Measurements from ENCODE around the gene JSRP1.
"Not testable (repeated sequence)": the region's sequence is repeated elsewhere in the genome, so short reads cannot be mapped to it uniquely, and the experiment has no call there.

JSRP1 gene

DNA sequence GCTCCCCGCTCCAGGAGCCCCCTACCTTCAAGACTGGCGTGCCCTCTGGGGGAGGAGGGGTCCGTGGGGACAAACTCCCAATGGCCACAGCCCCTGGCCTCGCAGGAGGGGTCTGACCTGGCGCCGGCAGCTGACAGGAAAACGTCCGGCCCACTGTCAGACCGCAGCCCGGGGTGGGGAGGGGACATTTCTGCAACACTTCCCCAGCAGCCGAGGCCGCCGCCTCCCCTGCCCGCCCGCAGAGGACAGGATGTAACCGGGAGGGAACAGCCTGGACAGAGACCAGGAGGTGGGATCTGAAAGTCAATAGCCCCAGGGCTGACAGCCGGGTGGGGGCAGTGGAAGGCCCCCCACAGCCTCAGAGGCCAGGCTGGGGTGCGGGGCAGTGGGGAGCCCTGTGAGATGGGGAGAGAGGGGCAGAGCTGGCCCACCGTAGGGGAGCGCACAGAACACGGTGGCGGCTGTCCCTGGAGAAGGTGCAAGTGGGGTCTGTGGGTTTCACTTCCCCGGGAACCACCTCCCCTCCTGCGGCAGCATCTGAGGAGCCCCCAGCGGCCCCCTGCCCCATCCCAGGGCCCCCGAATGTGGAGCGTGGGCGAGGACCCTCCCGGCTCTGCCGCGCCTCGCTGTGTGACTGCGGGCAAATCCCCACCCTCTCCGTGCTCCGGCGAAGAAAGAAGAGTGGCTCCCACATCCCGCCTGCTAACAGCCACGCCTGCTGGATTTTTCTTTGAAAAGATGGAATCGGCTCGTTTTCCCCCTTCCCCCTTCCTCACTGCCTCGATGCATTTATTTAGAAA is 26.0 kb upstream of the JSRP1 start, which contains the start of gene PEAK3:
PEAK3 (minus strand) TSS at position 114 of the 800 bp plus-strand sequence. CDS start 1,244 bp downstream, outside the sequence.
- H3K9me3 ChIP-seq (ENCODE audit: control insufficient read depth, low read length), result no peaks in the 10 kb centered on the region
- no peaks in the 10 kb centered on the region for H3K36me3 ChIP-seq (ENCODE audit: control insufficient read depth, insufficient read depth, low read length)
- H3K27ac ChIP-seq (ENCODE audit: insufficient read depth, low read depth, low read length, poor library complexity, severe bottlenecking), result no peak within 1 kb of the TSS
- H3K4me3 ChIP-seq (ENCODE audit: insufficient read depth, low read depth, low read length), result no peak within 1 kb of the TSS
- WGBS, 2 experiments, result 5 to 8% methylated on average over 41 of the region's 41 CpGs
- H3K27me3 ChIP-seq (ENCODE audit: control insufficient read depth, insufficient read depth, low read length, poor library complexity, severe bottlenecking), result peaks cover 44% of the 10 kb centered on the region
- H3K4me1 ChIP-seq (ENCODE audit: control insufficient read depth, insufficient read depth, low read length), result peaks cover 10% of the 10 kb centered on the region

DNA sequence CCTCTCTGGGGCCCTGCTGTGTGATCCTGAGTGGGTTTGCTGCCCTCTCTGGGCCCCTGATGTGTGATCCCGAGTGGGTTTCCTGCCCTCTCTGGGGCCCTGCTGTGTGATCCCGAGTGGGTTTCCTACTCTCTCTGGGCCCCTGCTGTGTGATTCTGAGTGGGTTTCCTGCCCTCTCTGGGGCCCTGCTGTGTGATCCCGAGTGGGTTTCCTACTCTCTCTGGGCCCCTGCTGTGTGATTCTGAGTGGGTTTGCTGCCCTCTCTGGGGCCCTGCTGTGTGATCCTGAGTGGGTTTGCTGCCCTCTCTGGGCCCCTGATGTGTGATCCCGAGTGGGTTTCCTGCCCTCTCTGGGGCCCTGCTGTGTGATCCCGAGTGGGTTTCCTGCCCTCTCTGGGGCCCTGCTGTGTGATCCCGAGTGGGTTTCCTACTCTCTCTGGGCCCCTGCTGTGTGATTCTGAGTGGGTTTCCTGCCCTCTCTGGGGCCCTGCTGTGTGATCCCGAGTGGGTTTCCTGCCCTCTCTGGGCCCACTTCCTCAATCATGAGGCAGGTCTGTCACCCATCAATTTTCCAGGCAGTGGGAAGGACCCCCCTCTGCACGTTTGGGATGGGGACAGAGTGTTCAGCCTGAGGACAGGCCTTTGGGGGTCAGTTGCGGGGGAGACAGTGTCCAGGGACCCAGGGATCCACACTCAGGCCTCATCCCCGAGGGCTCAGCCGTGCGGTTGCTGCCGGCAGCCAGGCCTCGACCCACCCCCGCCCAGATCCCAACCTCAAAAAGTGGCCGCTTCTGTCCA is 25.2 kb upstream of the JSRP1 start:
- peaks cover 36% of the 10 kb centered on the region for H3K27me3 ChIP-seq (ENCODE audit: control insufficient read depth, insufficient read depth, low read length, poor library complexity, severe bottlenecking)
- H3K9me3 ChIP-seq (ENCODE audit: control insufficient read depth, low read length); H3K4me1 ChIP-seq (ENCODE audit: control insufficient read depth, insufficient read depth, low read length); H3K27ac ChIP-seq (ENCODE audit: insufficient read depth, low read depth, low read length, poor library complexity, severe bottlenecking); H3K4me3 ChIP-seq (ENCODE audit: insufficient read depth, low read depth, low read length); H3K36me3 ChIP-seq (ENCODE audit: control insufficient read depth, insufficient read depth, low read length): not testable (repeated sequence)
- 31 to 35% methylated on average over 15 to 16 of the region's 16 CpGs for WGBS, 2 experiments

DNA sequence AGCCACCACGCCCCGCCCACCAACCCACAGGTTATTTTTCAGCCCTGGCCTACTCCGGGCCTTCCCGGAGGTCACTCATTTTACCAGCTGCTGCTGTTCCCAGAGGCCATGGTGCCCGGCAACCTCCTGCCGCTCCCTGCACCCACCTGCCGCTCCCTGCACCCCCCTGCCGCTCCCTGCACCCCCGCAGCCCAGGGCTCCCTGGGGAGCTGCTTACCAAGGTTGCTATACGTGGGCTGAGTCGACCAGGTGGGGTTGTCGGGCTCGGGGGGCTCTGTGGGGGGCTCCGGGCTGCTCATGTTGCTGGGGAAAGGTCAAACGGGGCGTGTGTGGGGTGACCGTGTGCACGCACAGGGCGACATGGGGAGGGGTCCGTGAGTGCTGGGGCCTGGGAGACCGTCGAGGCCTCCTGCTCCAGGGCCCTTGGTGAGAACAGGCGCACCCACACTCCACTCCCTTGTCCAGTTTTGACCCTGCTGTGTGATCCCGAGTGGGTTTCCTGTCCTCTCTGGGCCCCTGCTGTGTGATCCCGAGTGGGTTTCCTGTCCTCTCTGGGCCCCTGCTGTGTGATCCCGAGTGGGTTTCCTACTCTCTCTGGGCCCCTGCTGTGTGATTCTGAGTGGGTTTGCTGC is 24.5 kb upstream of the JSRP1 start:
- Histone ChIP-seq H3K4me1 (ENCODE audit: control insufficient read depth, insufficient read depth, low read length) (peaks cover 10% of the 10 kb centered on the region), H3K27me3 (ENCODE audit: control insufficient read depth, insufficient read depth, low read length, poor library complexity, severe bottlenecking) (peaks cover 30% of the 10 kb centered on the region), H3K36me3 (ENCODE audit: control insufficient read depth, insufficient read depth, low read length) (no peaks in the 10 kb centered on the region), H3K27ac (ENCODE audit: insufficient read depth, low read depth, low read length, poor library complexity, severe bottlenecking) (no peak overlapping the region), H3K9me3 (ENCODE audit: control insufficient read depth, low read length) (no peaks in the 10 kb centered on the region), H3K4me3 (ENCODE audit: insufficient read depth, low read depth, low read length) (no peak overlapping the region)
- WGBS, 2 experiments, result 81 to 82% methylated on average over 26 of the region's 26 CpGs

DNA sequence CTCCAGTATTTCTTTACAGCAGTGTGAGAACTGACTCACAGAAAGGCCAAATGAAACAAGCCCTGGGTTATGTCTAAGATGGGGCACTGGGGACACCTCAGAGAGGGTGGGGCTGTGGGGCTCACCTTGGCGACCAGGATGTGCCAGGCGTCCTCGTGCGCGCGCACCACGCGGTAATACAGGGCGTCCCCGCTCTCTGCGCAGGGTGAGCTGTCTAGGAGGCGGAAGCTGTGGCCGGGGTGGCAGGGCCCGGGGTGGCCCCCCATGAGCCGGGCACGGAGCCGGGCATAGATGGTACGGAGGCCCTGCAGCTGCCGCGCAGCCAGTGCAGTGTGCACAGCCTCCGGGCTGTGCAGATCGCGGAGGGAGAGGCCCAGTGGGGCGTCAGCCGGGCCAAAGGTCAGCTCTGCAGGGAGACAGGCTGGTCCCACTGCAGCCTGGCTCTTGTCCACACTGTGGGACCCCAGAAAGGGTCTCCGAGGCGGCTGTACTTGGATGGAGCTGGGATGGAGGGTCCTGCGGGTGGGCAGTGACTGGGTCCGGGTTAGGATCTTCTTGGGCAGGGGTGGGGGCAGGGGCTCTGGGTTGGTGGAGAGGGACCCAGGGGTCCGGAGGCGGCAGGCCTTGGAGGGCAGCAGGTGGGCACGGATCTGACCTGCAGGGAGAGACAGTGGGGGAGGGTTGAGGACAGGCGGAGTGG is 22.4 kb upstream of the JSRP1 start:
- H3K36me3 ChIP-seq (ENCODE audit: control insufficient read depth, insufficient read depth, low read length), result no peaks in the 10 kb centered on the region
- H3K4me1 ChIP-seq (ENCODE audit: control insufficient read depth, insufficient read depth, low read length), result peaks cover 10% of the 10 kb centered on the region
- H3K27me3 ChIP-seq (ENCODE audit: control insufficient read depth, insufficient read depth, low read length, poor library complexity, severe bottlenecking), result peaks cover 20% of the 10 kb centered on the region
- no peak overlapping the region for H3K4me3 ChIP-seq (ENCODE audit: insufficient read depth, low read depth, low read length)
- WGBS, 2 experiments, result 92 to 94% methylated on average over 33 of the region's 33 CpGs
- H3K9me3 ChIP-seq (ENCODE audit: control insufficient read depth, low read length), result no peaks in the 10 kb centered on the region
- H3K27ac ChIP-seq (ENCODE audit: insufficient read depth, low read depth, low read length, poor library complexity, severe bottlenecking), result no peak overlapping the region

DNA sequence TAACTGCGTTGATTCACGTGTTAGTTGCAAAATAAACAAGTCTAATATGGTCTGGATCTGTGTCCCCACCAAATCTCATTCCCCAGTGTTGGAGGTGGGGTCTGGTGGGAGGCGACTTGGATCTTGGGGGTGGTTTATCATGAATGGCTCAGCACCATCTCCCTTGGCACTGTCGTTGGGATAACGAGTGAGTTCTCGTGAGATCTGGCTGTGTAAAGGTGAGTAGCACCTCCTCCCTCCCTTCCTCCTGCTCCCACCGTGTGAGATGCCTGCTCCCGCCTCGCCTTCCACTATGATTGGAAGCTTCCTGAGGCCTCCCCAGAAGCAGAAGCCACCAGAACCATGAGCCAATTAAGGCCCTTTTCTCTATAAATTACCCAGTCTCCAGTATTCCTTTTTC is 20.9 kb upstream of the JSRP1 start:
- H3K9me3 ChIP-seq (ENCODE audit: control insufficient read depth, low read length), result no peaks in the 10 kb centered on the region
- 88 to 90% methylated on average over 9 of the region's 9 CpGs for WGBS, 2 experiments
- peaks cover 9% of the 10 kb centered on the region for H3K4me1 ChIP-seq (ENCODE audit: control insufficient read depth, insufficient read depth, low read length)
- peaks cover 7% of the 10 kb centered on the region for H3K27me3 ChIP-seq (ENCODE audit: control insufficient read depth, insufficient read depth, low read length, poor library complexity, severe bottlenecking)
- no peak overlapping the region for H3K4me3 ChIP-seq (ENCODE audit: insufficient read depth, low read depth, low read length)
- H3K27ac ChIP-seq (ENCODE audit: insufficient read depth, low read depth, low read length, poor library complexity, severe bottlenecking), result no peak overlapping the region
- no peaks in the 10 kb centered on the region for H3K36me3 ChIP-seq (ENCODE audit: control insufficient read depth, insufficient read depth, low read length)

DNA sequence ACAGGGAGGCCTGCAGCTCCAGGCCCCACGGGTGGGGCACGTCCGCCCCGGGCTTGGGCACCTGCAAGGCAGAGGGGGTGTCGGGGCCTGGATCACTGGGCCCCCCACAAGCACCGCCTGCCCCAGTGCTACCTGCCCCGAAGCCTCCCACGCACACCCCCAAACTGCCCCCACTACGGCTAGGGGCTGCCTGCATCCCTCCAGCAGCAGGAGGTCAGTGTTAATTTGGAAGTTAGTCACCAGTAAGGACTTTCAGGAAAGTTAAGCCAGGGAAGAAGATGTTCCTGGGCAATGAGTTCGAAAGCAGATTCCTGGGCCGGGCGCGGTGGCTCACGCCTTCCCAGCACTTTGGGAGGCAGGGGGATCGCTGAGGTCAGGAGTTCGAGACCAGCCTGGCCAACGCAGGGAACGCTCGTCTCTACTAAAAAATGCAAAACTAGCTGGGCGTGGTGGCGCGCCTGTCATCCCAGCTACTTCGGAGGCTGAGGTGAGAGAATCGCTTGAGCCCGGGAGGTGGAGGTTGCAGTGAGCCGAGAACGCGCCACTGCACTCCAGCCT is 20.3 kb upstream of the JSRP1 start:
- H3K4me1 ChIP-seq (ENCODE audit: control insufficient read depth, insufficient read depth, low read length), result peaks cover 10% of the 10 kb centered on the region
- H3K9me3 ChIP-seq (ENCODE audit: control insufficient read depth, low read length), result no peaks in the 10 kb centered on the region
- peaks cover 6% of the 10 kb centered on the region for H3K36me3 ChIP-seq (ENCODE audit: control insufficient read depth, insufficient read depth, low read length)
- H3K27me3 ChIP-seq (ENCODE audit: control insufficient read depth, insufficient read depth, low read length, poor library complexity, severe bottlenecking), result peaks cover 1% of the 10 kb centered on the region
- H3K4me3 ChIP-seq (ENCODE audit: insufficient read depth, low read depth, low read length), result no peak overlapping the region
- WGBS, 2 experiments, result 94 to 96% methylated on average over 28 of the region's 28 CpGs
- H3K27ac ChIP-seq (ENCODE audit: insufficient read depth, low read depth, low read length, poor library complexity, severe bottlenecking), result no peak overlapping the region

DNA sequence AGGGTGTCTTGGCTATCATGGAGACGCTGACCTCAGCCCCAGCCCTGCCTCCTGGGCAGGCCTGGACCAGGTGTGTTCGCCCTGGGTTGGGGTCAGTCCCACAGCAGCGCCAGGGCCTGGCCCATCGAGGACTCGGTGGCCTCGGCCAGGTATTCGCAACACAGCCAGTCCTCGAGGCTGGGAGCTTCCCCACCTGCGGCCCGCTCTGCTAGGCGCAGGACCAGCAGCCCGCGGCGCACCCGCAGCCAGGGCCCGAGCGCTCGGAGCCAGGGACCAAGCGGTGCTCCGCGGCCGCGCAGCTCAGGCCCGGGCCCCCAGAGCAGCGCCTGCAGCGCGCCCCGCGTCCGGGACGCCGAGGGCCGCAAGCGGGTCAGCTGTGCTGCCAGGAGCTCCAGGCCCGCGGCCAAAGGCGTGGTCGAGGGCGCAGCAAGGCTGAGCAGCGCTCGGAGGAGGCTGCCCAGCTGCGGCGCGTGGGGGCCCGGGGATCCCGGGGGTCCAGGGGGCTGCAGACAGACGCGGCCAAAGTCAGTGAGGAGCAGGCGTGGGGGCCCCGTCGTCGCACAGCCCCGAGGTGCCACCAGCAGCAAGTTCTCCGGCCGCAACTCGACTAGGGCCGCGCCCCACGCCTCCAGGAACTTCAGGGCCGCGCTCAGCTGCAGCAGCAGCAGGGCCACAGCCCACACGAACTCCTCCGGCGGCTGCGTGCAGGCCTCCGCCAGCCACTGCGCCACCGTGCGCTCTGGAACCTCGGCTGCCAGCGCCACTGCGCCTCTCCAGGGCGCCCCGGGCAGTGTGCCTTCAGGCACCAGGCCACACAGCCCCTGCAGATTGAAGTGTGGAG is 19.6 kb upstream of the JSRP1 start:
- H3K27me3 ChIP-seq (ENCODE audit: control insufficient read depth, insufficient read depth, low read length, poor library complexity, severe bottlenecking), result no peaks in the 10 kb centered on the region
- no peak overlapping the region for H3K4me3 ChIP-seq (ENCODE audit: insufficient read depth, low read depth, low read length)
- H3K27ac ChIP-seq (ENCODE audit: insufficient read depth, low read depth, low read length, poor library complexity, severe bottlenecking), result no peak overlapping the region
- no peaks in the 10 kb centered on the region for H3K9me3 ChIP-seq (ENCODE audit: control insufficient read depth, low read length)
- WGBS, 2 experiments, result 95 to 96% methylated on average over 74 of the region's 74 CpGs
- peaks cover 6% of the 10 kb centered on the region for H3K36me3 ChIP-seq (ENCODE audit: control insufficient read depth, insufficient read depth, low read length)
- peaks cover 11% of the 10 kb centered on the region for H3K4me1 ChIP-seq (ENCODE audit: control insufficient read depth, insufficient read depth, low read length)

DNA sequence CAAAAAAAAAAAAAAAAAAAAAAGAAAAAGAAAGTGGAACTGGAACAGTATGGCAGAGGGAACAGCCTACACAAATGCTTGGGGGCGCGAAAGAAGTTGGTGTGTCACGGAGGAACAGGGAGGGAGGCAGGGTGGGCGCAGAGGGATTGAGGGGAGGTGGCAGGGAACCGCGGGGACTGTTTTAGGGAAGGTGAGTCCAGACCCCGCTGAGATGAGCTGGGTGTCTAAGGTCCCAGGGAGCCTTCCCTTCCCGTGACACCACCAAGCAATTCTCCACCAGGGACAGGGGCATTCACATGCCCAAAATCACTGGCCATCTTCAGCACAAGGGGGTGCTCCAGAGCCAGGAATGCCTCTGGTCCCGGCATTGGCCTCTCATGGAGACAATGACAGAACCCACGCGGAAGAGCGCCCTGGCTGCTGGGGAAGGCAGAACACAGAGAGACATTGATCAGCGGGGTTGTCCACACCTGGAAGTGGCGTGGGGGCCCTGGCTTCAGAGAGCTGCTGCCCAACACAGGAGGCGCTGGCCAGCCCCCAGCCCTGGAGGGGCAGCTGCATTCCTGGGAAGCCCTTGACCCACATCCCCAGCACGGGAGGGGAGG is 18.8 kb upstream of the JSRP1 start:
- Histone ChIP-seq H3K4me3 (ENCODE audit: insufficient read depth, low read depth, low read length) (no peak overlapping the region), H3K27me3 (ENCODE audit: control insufficient read depth, insufficient read depth, low read length, poor library complexity, severe bottlenecking) (no peaks in the 10 kb centered on the region), H3K4me1 (ENCODE audit: control insufficient read depth, insufficient read depth, low read length) (peaks cover 11% of the 10 kb centered on the region), H3K9me3 (ENCODE audit: control insufficient read depth, low read length) (no peaks in the 10 kb centered on the region), H3K27ac (ENCODE audit: insufficient read depth, low read depth, low read length, poor library complexity, severe bottlenecking) (no peak overlapping the region), H3K36me3 (ENCODE audit: control insufficient read depth, insufficient read depth, low read length) (peaks cover 6% of the 10 kb centered on the region)
- 74 to 76% methylated on average over 16 of the region's 16 CpGs for WGBS, 2 experiments

All from ectodermal cell (in vitro differentiated cells).